ENCODE results near the gene FASTK.

FASTK gene

GRCh38 chr7:151060113-151060415, 20.5 kb downstream of the FASTK start:
- ChIA-PET POLR2A (interaction anchor here (0.9 to 4.3 kb wide), 7 partner anchors 17 to 32 kb away, joined by 3 to 38 read pairs (median 8); partner anchors contain the start of genes ABCB8, AGAP3 and FASTK), CTCF (interaction anchor here (1.2 to 1.7 kb wide), 2 partner anchors 42 to 52 kb away, joined by 4 read pairs; no protein-coding TSS in a partner anchor)
- no peak for TF ChIP-seq ELF4 (IDR thresholded peaks at IDR 0.05)
- TF ChIP-seq, protein P1, sequence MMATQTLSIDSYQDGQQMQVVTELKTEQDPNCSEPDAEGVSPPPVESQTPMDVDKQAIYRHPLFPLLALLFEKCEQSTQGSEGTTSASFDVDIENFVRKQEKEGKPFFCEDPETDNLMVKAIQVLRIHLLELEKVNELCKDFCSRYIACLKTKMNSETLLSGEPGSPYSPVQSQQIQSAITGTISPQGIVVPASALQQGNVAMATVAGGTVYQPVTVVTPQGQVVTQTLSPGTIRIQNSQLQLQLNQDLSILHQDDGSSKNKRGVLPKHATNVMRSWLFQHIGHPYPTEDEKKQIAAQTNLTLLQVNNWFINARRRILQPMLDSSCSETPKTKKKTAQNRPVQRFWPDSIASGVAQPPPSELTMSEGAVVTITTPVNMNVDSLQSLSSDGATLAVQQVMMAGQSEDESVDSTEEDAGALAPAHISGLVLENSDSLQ (IDR thresholded peaks at IDR 0.05), result no peak
- no peak for TF ChIP-seq ZNF384 (IDR thresholded peaks at IDR 0.05)
- no peak for TF ChIP-seq FOXA1 (IDR thresholded peaks at IDR 0.05)
- TF ChIP-seq TARDBP (IDR thresholded peaks at IDR 0.05), result no peak
- TF ChIP-seq FOXM1 (IDR thresholded peaks at IDR 0.05; ENCODE audit: borderline replicate concordance), result no peak
- no peak for TF ChIP-seq SUZ12 (IDR thresholded peaks at IDR 0.05)
- no peak for TF ChIP-seq L3MBTL2 (conservative IDR thresholded peaks at IDR 0.05)
- DNase-seq (ENCODE audit: extremely low spot score), result no peak

GRCh38 chr7:151059367-151060112, 21.1 kb downstream of the FASTK start, which contains the start of gene SLC4A2:
Gene SLC4A2, plus strand, starts transcription at chr7:151059589. Its CDS starts 2,399 bp downstream, at chr7:151061988.
- no peak for TF ChIP-seq NFRKB (IDR thresholded peaks at IDR 0.05)
- TF ChIP-seq ARNT (IDR thresholded peaks at IDR 0.05), result no peak
- no peak for TF ChIP-seq HDGF (IDR thresholded peaks at IDR 0.05; ENCODE audit: borderline replicate concordance)
- TF ChIP-seq SP1 (IDR thresholded peaks at IDR 0.05), result no peak
- TF ChIP-seq CTBP1 (IDR thresholded peaks at IDR 0.05; ENCODE audit: borderline replicate concordance), result no peak
- TF ChIP-seq, protein P1 (IDR thresholded peaks at IDR 0.05), result no peak
- no peak for TF ChIP-seq FOXK2 (IDR thresholded peaks at IDR 0.05)
- no peak for TF ChIP-seq SUZ12 (IDR thresholded peaks at IDR 0.05)
- TF ChIP-seq FOXA1 (IDR thresholded peaks at IDR 0.05), result no peak
- peak; percentile 94 for DNase-seq (ENCODE audit: extremely low spot score)
- POLR2A ChIA-PET, result interaction anchor here (0.6 to 4.3 kb wide), 13 partner anchors 8 to 52 kb away, joined by 3 to 38 read pairs (median 8); partner anchors contain the start of genes ABCB8, AGAP3, FASTK and TMUB1
- CTCF ChIA-PET, result interaction anchor here (1.2 to 1.7 kb wide), 3 partner anchors 42 to 52 kb away, joined by 4 read pairs; no protein-coding TSS in a partner anchor

GRCh38 chr7:151058781-151059366, 21.7 kb downstream of the FASTK start:
- TF ChIP-seq L3MBTL2 (conservative IDR thresholded peaks at IDR 0.05) (peak; percentile 50; the same call in 1 of the 2 replicates), ARNT (IDR thresholded peaks at IDR 0.05) (no peak), HDGF (IDR thresholded peaks at IDR 0.05; ENCODE audit: borderline replicate concordance) (0 out of 2 replicates have a peak, but pooled peaks have one; percentile 89)
- no peak for DNase-seq (ENCODE audit: extremely low spot score)
- ChIA-PET CTCF (interaction anchor here (0.6 to 1.2 kb wide), 2 partner anchors 51 to 73 kb away, joined by 3 to 4 read pairs; no protein-coding TSS in a partner anchor), POLR2A (interaction anchor here (0.6 to 4.3 kb wide), 12 partner anchors 8 to 52 kb away, joined by 3 to 38 read pairs (median 4); partner anchors contain the start of genes ABCB8, AGAP3, FASTK and TMUB1)

DNA sequence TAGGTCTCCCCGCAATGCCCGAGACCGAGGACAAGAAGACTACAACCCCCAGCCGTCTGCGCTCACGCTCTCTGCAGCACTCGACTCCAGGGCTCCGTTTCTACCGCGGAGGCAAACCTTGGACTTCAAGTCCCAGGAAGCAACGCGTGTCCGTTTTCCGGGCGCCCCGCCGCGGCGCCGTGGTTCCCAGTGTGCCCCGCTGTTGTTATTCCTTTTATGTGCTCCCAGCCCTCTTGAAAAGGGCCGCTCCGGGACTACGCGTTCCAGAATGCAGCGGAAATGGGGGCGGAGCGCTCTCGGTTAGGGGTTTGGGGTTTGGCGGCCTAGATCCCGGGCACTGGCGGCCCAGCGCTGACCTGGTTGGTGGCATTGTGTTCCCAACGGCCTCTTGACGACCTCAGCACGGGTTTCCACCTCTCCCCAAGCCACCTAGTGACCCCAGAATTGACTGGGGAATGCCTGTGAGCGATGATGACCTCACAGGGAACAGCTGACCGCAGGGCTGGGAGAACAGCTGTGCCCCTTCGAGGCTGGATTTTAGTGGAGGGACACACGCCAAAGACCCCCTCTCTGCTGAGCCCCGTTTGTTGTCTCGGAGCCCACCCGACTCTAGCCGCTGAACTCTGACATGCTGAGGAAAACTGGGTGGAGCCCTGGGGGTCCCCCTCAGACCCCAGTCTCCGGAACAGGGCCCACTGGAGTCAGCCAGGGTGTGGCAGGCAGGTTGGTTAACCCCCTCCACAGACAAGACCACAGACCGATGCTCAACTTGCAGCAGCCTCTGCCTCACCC, 22.4 kb downstream of the FASTK start:
- ChIA-PET POLR2A (interaction anchor here (0.7 to 4.3 kb wide), 8 partner anchors 17 to 53 kb away, joined by 3 to 38 read pairs (median 12); partner anchors contain the start of genes ABCB8, AGAP3, FASTK and TMUB1), CTCF (interaction anchor here (0.6 to 1.2 kb wide), 3 partner anchors 52 to 72 kb away, joined by 3 to 4 read pairs (median 3); no protein-coding TSS in a partner anchor)
- DNase-seq (ENCODE audit: extremely low spot score), result peak; percentile 100
- TF ChIP-seq FOXM1 (IDR thresholded peaks at IDR 0.05; ENCODE audit: borderline replicate concordance) (no peak), HDGF (IDR thresholded peaks at IDR 0.05; ENCODE audit: borderline replicate concordance) (no peak; the same call in 1 of the 2 replicates), ELF4 (IDR thresholded peaks at IDR 0.05) (no peak; the same call in 1 of the 2 replicates), SUZ12 (IDR thresholded peaks at IDR 0.05) (no peak; the same call in 1 of the 2 replicates), BHLHE40 (IDR thresholded peaks at IDR 0.05; ENCODE audit: borderline replicate concordance) (no peak), L3MBTL2 (conservative IDR thresholded peaks at IDR 0.05) (peak; percentile 38; the same call in 1 of the 2 replicates)

- no peak for TF ChIP-seq TARDBP (IDR thresholded peaks at IDR 0.05)
- TF ChIP-seq SP1 (IDR thresholded peaks at IDR 0.05), result no peak
- TF ChIP-seq L3MBTL2 (conservative IDR thresholded peaks at IDR 0.05), result no peak
- TF ChIP-seq, protein P1 (IDR thresholded peaks at IDR 0.05), result no peak
- no peak for TF ChIP-seq FOXA1 (IDR thresholded peaks at IDR 0.05)
- TF ChIP-seq HDGF (IDR thresholded peaks at IDR 0.05; ENCODE audit: borderline replicate concordance), result no peak
- TF ChIP-seq FOXK2 (IDR thresholded peaks at IDR 0.05), result no peak
- no peak for TF ChIP-seq BHLHE40 (IDR thresholded peaks at IDR 0.05; ENCODE audit: borderline replicate concordance)
- no peak for TF ChIP-seq ELF4 (IDR thresholded peaks at IDR 0.05)
- TF ChIP-seq FOXM1 (IDR thresholded peaks at IDR 0.05; ENCODE audit: borderline replicate concordance), result no peak
- TF ChIP-seq ARNT (IDR thresholded peaks at IDR 0.05), result no peak
- TF ChIP-seq NFRKB (IDR thresholded peaks at IDR 0.05), result no peak
- TF ChIP-seq LEF1 (IDR thresholded peaks at IDR 0.05; ENCODE audit: borderline replicate concordance), result no peak
- no peak for TF ChIP-seq ZNF384 (IDR thresholded peaks at IDR 0.05)
- no peak for TF ChIP-seq CTBP1 (IDR thresholded peaks at IDR 0.05; ENCODE audit: borderline replicate concordance)
- no peak for TF ChIP-seq SUZ12 (IDR thresholded peaks at IDR 0.05)
- CTCF ChIA-PET, result no interaction called here
Measured at GRCh38 chr7:151057506-151057988, 23.1 kb downstream of the FASTK start, which contains the start of gene CDK5. Gene CDK5, minus strand, starts transcription at chr7:151057897. Its CDS starts 49 bp downstream, at chr7:151057848.

More at GRCh38 chr7:151057506-151057988, 23.1 kb downstream of the FASTK start, which contains the start of gene CDK5:
- POLR2A ChIA-PET, result interaction anchor here (1.0 to 4.3 kb wide), 6 partner anchors 20 to 77 kb away, joined by 3 to 38 read pairs (median 12); partner anchors contain the start of genes ABCB8, FASTK and TMUB1
- peak; percentile 78 for DNase-seq (ENCODE audit: extremely low spot score)

All from HEK293T (cell line).